ENCODE measurements around the gene CEMIP. TPM values are rescaled to one million over a fixed set of nuclear protein-coding genes. Genes with fewer than 3 reads are reported as not detected.

Gene CEMIP
- polyA plus RNA-seq, 1 of the 3 experiments (the other 2 are of a cell fraction): 27.8 TPM

DNA sequence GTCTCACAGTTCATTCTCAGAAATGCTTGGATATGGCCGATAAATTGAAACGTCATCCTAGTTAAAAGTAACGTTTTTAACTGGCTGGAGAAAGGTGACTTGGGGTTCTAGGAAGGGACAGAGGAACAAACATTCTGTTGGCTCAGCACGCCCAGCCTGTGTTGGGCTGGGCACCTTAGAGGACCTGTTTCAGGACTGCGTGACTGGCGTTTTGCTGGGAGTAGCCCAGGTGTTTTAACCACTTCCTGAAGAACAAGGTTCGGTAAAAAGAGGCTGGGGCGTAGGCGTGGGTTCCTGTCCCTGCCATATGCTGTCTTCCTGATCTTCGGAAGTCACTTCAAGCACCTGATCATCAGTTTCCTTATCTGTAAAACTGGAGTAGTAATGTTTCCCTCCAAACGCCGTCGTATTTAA is 220.5 kb downstream of the CEMIP start (continued):
- TF ChIP-seq, protein P1, sequence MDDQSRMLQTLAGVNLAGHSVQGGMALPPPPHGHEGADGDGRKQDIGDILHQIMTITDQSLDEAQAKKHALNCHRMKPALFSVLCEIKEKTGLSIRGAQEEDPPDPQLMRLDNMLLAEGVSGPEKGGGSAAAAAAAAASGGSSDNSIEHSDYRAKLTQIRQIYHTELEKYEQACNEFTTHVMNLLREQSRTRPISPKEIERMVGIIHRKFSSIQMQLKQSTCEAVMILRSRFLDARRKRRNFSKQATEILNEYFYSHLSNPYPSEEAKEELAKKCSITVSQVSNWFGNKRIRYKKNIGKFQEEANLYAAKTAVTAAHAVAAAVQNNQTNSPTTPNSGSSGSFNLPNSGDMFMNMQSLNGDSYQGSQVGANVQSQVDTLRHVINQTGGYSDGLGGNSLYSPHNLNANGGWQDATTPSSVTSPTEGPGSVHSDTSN (IDR thresholded peaks at IDR 0.05): no peak
- TF ChIP-seq POLR2AphosphoS5 (IDR thresholded peaks at IDR 0.05; ENCODE audit: low read depth, low read length): no peak
- no peak for TF ChIP-seq TCF12 (IDR thresholded peaks at IDR 0.05)
- no peak for TF ChIP-seq USF1 (IDR thresholded peaks at IDR 0.05; ENCODE audit: borderline replicate concordance, low read depth)
- no peak for TF ChIP-seq CTCF (IDR thresholded peaks at IDR 0.05)
- no peak for TF ChIP-seq NFIC (IDR thresholded peaks at IDR 0.05; ENCODE audit: borderline replicate concordance)
- no peak for TF ChIP-seq SIN3A (IDR thresholded peaks at IDR 0.05; ENCODE audit: borderline replicate concordance, low read depth, low read length)
- TF ChIP-seq EZH2phosphoT487 (IDR thresholded peaks at IDR 0.05; ENCODE audit: borderline replicate concordance, low read depth): no peak
- TF ChIP-seq, protein P2, sequence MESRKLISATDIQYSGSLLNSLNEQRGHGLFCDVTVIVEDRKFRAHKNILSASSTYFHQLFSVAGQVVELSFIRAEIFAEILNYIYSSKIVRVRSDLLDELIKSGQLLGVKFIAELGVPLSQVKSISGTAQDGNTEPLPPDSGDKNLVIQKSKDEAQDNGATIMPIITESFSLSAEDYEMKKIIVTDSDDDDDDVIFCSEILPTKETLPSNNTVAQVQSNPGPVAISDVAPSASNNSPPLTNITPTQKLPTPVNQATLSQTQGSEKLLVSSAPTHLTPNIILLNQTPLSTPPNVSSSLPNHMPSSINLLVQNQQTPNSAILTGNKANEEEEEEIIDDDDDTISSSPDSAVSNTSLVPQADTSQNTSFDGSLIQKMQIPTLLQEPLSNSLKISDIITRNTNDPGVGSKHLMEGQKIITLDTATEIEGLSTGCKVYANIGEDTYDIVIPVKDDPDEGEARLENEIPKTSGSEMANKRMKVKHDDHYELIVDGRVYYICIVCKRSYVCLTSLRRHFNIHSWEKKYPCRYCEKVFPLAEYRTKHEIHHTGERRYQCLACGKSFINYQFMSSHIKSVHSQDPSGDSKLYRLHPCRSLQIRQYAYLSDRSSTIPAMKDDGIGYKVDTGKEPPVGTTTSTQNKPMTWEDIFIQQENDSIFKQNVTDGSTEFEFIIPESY (IDR thresholded peaks at IDR 0.05; ENCODE audit: borderline replicate concordance, low read depth): no peak

DNA sequence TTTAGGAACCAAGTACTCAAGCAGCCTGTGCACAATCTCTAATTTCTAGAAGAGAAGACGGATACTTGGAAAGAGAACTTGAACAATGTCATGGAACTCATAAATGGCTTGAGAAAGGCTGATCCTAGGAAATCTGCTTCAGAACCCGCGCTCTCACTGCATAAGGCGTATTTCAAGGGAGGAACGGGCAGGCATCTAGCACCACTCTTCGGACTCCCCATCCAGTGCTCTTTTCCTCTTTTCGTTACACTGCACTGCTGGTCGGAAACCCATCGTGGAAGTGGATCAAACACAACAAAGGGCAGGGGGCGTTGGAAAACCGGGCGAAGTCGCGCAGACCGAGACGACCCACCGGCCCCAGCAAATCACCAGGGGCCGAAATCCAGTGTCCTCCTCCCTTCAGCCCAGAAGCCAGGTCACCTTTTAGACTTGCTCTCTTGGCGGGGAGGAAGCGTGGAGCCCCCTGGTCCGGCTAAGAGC is 221.0 kb downstream of the CEMIP start:
- Histone ChIP-seq H3K36me3 (replicated peaks in 1 of 2; ENCODE audit: control insufficient read depth in 1 of 2, insufficient read depth in 2 of 2, low read length in 1 of 2) (peaks cover 16 to 20% of the 10 kb centered on the region in 2 experiments), H3K27ac (ENCODE audit: low read depth in 2 of 2, low read length in 1 of 2) (peak overlapping the region; percentile 87 to 90), H2AFZ (ENCODE audit: low read depth) (peak overlapping the region; percentile 93), H3F3A (replicated peaks; ENCODE audit: insufficient read depth) (peaks cover 11% of the 10 kb centered on the region), H3K9ac (peak overlapping the region; percentile 96), H3K4me2 (peak overlapping the region; percentile 91), H3K9me2 (no peaks in the 10 kb centered on the region), H3K79me2 (ENCODE audit: insufficient read depth) (peaks cover 43% of the 10 kb centered on the region), H3K9me3 (no peaks in the 10 kb centered on the region), H3K27me3 (ENCODE audit: insufficient read depth) (no peaks in the 10 kb centered on the region), H4K20me1 (ENCODE audit: insufficient read depth) (peaks cover 30% of the 10 kb centered on the region), H3K4me3 (ENCODE audit: low read depth in 2 of 2, low read length in 1 of 2) (peak overlapping the region; percentile 89 to 97), H3K4me1 (ENCODE audit: control insufficient read depth in 1 of 2, insufficient read depth in 2 of 2, low read depth in 1 of 2, low read length in 1 of 2) (peaks cover 11 to 16% of the 10 kb centered on the region in 2 experiments; a peak in 3 of 4 replicates)
- 7% methylated on average over 19 of the region's 21 CpGs for WGBS (ENCODE audit: low lambda C conversion rate)
- no peak for DNase-seq
- CTCF ChIA-PET: interaction anchor here (0.8 kb wide), 1 partner anchor 266 kb away, joined by 4 read pairs; no protein-coding TSS in a partner anchor
- POLR2A ChIA-PET: interaction anchor here (1.3 kb wide), 1 partner anchor 9 kb away, joined by 8 read pairs; no protein-coding TSS in a partner anchor
- TF ChIP-seq MEF2A (IDR thresholded peaks at IDR 0.05; ENCODE audit: borderline replicate concordance, low read depth) (no peak), POLR2AphosphoS5 (IDR thresholded peaks at IDR 0.05; ENCODE audit: low read depth, low read length) (no peak), GABPA (IDR thresholded peaks at IDR 0.05; ENCODE audit: low read depth) (no peak), MXI1 (IDR thresholded peaks at IDR 0.05; ENCODE audit: low read depth, low read length) (peak; percentile 46; the same call in 1 of the 2 replicates)
- TF ChIP-seq, protein P3, sequence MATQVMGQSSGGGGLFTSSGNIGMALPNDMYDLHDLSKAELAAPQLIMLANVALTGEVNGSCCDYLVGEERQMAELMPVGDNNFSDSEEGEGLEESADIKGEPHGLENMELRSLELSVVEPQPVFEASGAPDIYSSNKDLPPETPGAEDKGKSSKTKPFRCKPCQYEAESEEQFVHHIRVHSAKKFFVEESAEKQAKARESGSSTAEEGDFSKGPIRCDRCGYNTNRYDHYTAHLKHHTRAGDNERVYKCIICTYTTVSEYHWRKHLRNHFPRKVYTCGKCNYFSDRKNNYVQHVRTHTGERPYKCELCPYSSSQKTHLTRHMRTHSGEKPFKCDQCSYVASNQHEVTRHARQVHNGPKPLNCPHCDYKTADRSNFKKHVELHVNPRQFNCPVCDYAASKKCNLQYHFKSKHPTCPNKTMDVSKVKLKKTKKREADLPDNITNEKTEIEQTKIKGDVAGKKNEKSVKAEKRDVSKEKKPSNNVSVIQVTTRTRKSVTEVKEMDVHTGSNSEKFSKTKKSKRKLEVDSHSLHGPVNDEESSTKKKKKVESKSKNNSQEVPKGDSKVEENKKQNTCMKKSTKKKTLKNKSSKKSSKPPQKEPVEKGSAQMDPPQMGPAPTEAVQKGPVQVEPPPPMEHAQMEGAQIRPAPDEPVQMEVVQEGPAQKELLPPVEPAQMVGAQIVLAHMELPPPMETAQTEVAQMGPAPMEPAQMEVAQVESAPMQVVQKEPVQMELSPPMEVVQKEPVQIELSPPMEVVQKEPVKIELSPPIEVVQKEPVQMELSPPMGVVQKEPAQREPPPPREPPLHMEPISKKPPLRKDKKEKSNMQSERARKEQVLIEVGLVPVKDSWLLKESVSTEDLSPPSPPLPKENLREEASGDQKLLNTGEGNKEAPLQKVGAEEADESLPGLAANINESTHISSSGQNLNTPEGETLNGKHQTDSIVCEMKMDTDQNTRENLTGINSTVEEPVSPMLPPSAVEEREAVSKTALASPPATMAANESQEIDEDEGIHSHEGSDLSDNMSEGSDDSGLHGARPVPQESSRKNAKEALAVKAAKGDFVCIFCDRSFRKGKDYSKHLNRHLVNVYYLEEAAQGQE (IDR thresholded peaks at IDR 0.05; ENCODE audit: low read depth, low read length): no peak
